ACHN (cell line): ENCODE results near the gene ZNF362.
"Not testable (repeated sequence)": the region's sequence is repeated elsewhere in the genome, so short reads cannot be mapped to it uniquely, and the experiment has no call there.

Experiments used
- DNase-seq: peaks from one replicate; pipeline ENCODE4 v3.0.0-alpha.2; 2015
- in situ Hi-C: cut with HindIII; loops from 2 replicates; pipeline ENCODE4 v1.10.0; 2017; ENCODE audit warnings: low sequenced_read_pairs, low pct_ligation_motif_present, low pct_unique_long_range_greater_than_20kb

Gene ZNF362

GRCh38 chr1:33256471-33257206, at the start of gene ZNF362:
ZNF362 (plus strand) TSS chr1:33256492; CDS start chr1:33270575, 14,083 bp downstream.
- in situ Hi-C loops: no loop called here
- peak; percentile 55 for DNase-seq

- in situ Hi-C loops: no loop called here
Observed at GRCh38 chr1:33211972-33212371, 44.3 kb upstream of the ZNF362 start.

GRCh38 chr1:33219886-33220661, 36.2 kb upstream of the ZNF362 start:
- in situ Hi-C loops: no loop called here
- peak; percentile 33 for DNase-seq

More at GRCh38 chr1:33211972-33212371, 44.3 kb upstream of the ZNF362 start:
- DNase-seq: no peak

GRCh38 chr1:33220676-33221384, 35.5 kb upstream of the ZNF362 start:
- no peak for DNase-seq
- in situ Hi-C loops: no loop called here

- in situ Hi-C loops: no loop called here
Observed at GRCh38 chr1:33221385-33221758, 34.9 kb upstream of the ZNF362 start.

GRCh38 chr1:33222381-33222780, 33.9 kb upstream of the ZNF362 start:
- no peak for DNase-seq
- in situ Hi-C loops: no loop called here

More at GRCh38 chr1:33221385-33221758, 34.9 kb upstream of the ZNF362 start:
- no peak for DNase-seq

GRCh38 chr1:33224166-33224707, 32.1 kb upstream of the ZNF362 start:
- no peak for DNase-seq
- in situ Hi-C loops: no loop called here

- in situ Hi-C loops: no loop called here
- DNase-seq: no peak
Observed at GRCh38 chr1:33225586-33225985, 30.7 kb upstream of the ZNF362 start.

- in situ Hi-C loops: no loop called here
- no peak for DNase-seq
Observed at GRCh38 chr1:33228935-33229487, 27.3 kb upstream of the ZNF362 start.

- no peak for DNase-seq
- in situ Hi-C loops: no loop called here
Observed at GRCh38 chr1:33231166-33231565, 25.1 kb upstream of the ZNF362 start.

GRCh38 chr1:33232716-33233115, 23.6 kb upstream of the ZNF362 start:
- no peak for DNase-seq
- in situ Hi-C loops: no loop called here

- in situ Hi-C loops: no loop called here
- DNase-seq: no peak
Observed at GRCh38 chr1:33234131-33234530, 22.2 kb upstream of the ZNF362 start.

- no peak for DNase-seq
- in situ Hi-C loops: no loop called here
Observed at GRCh38 chr1:33234588-33234990, 21.7 kb upstream of the ZNF362 start.

GRCh38 chr1:33235521-33235920, 20.8 kb upstream of the ZNF362 start:
- no peak for DNase-seq

GRCh38 chr1:33236498-33236897, 19.8 kb upstream of the ZNF362 start:
- in situ Hi-C loops: no loop called here
- DNase-seq: no peak

More at GRCh38 chr1:33235521-33235920, 20.8 kb upstream of the ZNF362 start:
- in situ Hi-C loops: no loop called here

GRCh38 chr1:33237579-33237978, 18.7 kb upstream of the ZNF362 start:
- no peak for DNase-seq
- in situ Hi-C loops: no loop called here

- in situ Hi-C loops, DNase-seq: not testable (repeated sequence)
Observed at GRCh38 chr1:33238194-33238724, 18.0 kb upstream of the ZNF362 start.

GRCh38 chr1:33239410-33239809, 16.9 kb upstream of the ZNF362 start:
- DNase-seq, in situ Hi-C loops: not testable (repeated sequence)
